Esophagus muscularis mucosa (tissue), 4 donors: ENCODE data around the gene ADAR. TPM values are rescaled to one million over a fixed set of nuclear protein-coding genes. Genes with fewer than 3 reads are reported as not detected.

Source experiments
- DNase-seq: peaks from one replicate; pipeline ENCODE4 v3.0.0-alpha.2; 2017; ENCODE audit errors: extremely low spot score
- H3K27ac ChIP-seq, 4 donors: fragments of 200-600 bp; sonication (generic); replicated peaks in 1 of 4; 1 replicate in 3 of 4; 2 replicates in 1 of 4; pipeline ENCODE4 v1.5.1; 2016 to 2019; ENCODE audit warnings: mild to moderate bottlenecking in 1 of 4
- H3K27me3 ChIP-seq, 4 donors: fragments of 200-600 bp; sonication (generic); one replicate each; pipeline versions ENCODE4 v1.5.1 to v1.6.0; 2016 to 2019
- H3K36me3 ChIP-seq, 4 donors: fragments of 200-600 bp; sonication (generic); one replicate each; pipeline ENCODE4 v1.5.1; 2016 to 2019
- H3K4me1 ChIP-seq, 4 donors: fragments of 200-600 bp; sonication (generic); one replicate each; pipeline ENCODE4 v1.5.1; 2016 to 2019
- H3K4me3 ChIP-seq, 4 donors: fragments of 200-600 bp; sonication (generic); 1 replicate in 2 of 4; 2 replicates in 2 of 4; pipeline ENCODE4 v1.5.1; 2016 to 2019; ENCODE audit warnings: mild to moderate bottlenecking in 4 of 4, moderate library complexity in 1 of 4
- H3K9me3 ChIP-seq, 4 donors: fragments of 200-600 bp; sonication (generic); 1 replicate in 3 of 4; 2 replicates in 1 of 4; pipeline ENCODE4 v1.5.1; 2016 to 2019
- CTCF ChIP-seq, 3 experiments: fragments of 200-600 bp in 2 of 3; fragments of 450-650 bp in 1 of 3; sonication (generic) in 2 of 3; IDR thresholded peaks; one replicate each; pipeline ENCODE4 v1.5.1; 2017 to 2019; ENCODE audit warnings: antibody characterized with exemption in 3 of 3, mild to moderate bottlenecking in 2 of 3, moderate library complexity in 1 of 3
- EP300 ChIP-seq: sonication (generic); formaldehyde crosslinking; IDR thresholded peaks from one replicate; pipeline ENCODE4 v1.6.1; 2017; ENCODE audit warnings: antibody characterized with exemption
- POLR2A ChIP-seq: fragments of 450-650 bp; IDR thresholded peaks from one replicate; pipeline ENCODE4 v1.6.1; 2017; ENCODE audit warnings: antibody characterized with exemption, moderate library complexity, mild to moderate bottlenecking, low read depth
- POLR2AphosphoS5 ChIP-seq, 2 donors: sonication (generic); formaldehyde crosslinking; IDR thresholded peaks; one replicate each; pipeline ENCODE4 v1.6.1; 2017; ENCODE audit warnings: antibody characterized with exemption in 2 of 2
- WGBS: methylation state at CpG from one replicate; pipeline ENCODE4 v1.1.5; 2018; 5-methylcytosine and 5-hydroxymethylcytosine counted together
- intact Hi-C: fragments of 100-400 bp; cut with DNase I; formaldehyde crosslinking; loops from one replicate; pipeline ENCODE4 v1.15.1; 2023
- total RNA-seq, 4 donors: library from RNA; depleted of rRNA; stranded (reverse); fragments of >200 nt; gene quantifications; one replicate each; pipeline versions ENCODE4 v1.1.0 to v1.2.1, GENCODE V29; 2016

The ADAR gene
- total RNA-seq, 4 donors from 2014 or later: 80.2 to 96.3 (median 87.1) TPM

- intact Hi-C loops: loop anchor here (2.0 kb wide), 1 partner anchor 66 kb away; no protein-coding TSS in a partner anchor
- Histone ChIP-seq H3K4me1 (peaks cover 0 to 14% (median 7%) of the 10 kb centered on the region in 4 donors), H3K27me3 (peaks cover 0 to 17% (median 0%) of the 10 kb centered on the region in 4 donors), H3K4me3 (no peak overlapping the region), H3K9me3 (no peaks in the 10 kb centered on the region), H3K36me3 (peaks cover 31 to 38% (median 36%) of the 10 kb centered on the region in 4 donors), H3K27ac (no peak overlapping the region)
- TF ChIP-seq POLR2AphosphoS5 (IDR thresholded peaks at IDR 0.05): no peak
- WGBS: 84% methylated on average over 11 of the region's 11 CpGs
- no peak for DNase-seq
Measured at GRCh38 chr1:154547105-154547732, 60.8 kb downstream of the ADAR start.

- no peak overlapping the region for H3K27ac ChIP-seq
- peaks cover 0 to 14% (median 7%) of the 10 kb centered on the region in 4 donors for H3K4me1 ChIP-seq
- 79% methylated on average over 13 of the region's 13 CpGs for WGBS
- intact Hi-C loops: loop anchor here (2.0 kb wide), 1 partner anchor 66 kb away; no protein-coding TSS in a partner anchor
- H3K4me3 ChIP-seq: no peak overlapping the region
- H3K36me3 ChIP-seq: peaks cover 24 to 31% (median 28%) of the 10 kb centered on the region in 4 donors
- TF ChIP-seq POLR2AphosphoS5 (IDR thresholded peaks at IDR 0.05) (no peak), EP300 (no peak), CTCF (IDR thresholded peaks at IDR 0.05) (peak; percentile 69 to 82 (median 81))
- DNase-seq: no peak
- H3K9me3 ChIP-seq: no peaks in the 10 kb centered on the region
- peaks cover 0 to 17% (median 0%) of the 10 kb centered on the region in 4 donors for H3K27me3 ChIP-seq
Measured at GRCh38 chr1:154546264-154547063, 61.5 kb downstream of the ADAR start.

- TF ChIP-seq POLR2A: no peak
- TF ChIP-seq POLR2AphosphoS5 (IDR thresholded peaks at IDR 0.05): no peak
- no peak for TF ChIP-seq EP300
- no peak for TF ChIP-seq CTCF (IDR thresholded peaks at IDR 0.05)
- DNase-seq: no peak
- no peaks in the 10 kb centered on the region for H3K9me3 ChIP-seq
- no peaks in the 10 kb centered on the region for H3K4me1 ChIP-seq
- WGBS: 70% methylated on average over 6 of the region's 6 CpGs
- peaks cover 0 to 17% (median 0%) of the 10 kb centered on the region in 4 donors for H3K27me3 ChIP-seq
- intact Hi-C loops: no loop called here
- no peak overlapping the region for H3K4me3 ChIP-seq
- no peaks in the 10 kb centered on the region for H3K36me3 ChIP-seq
- no peak overlapping the region for H3K27ac ChIP-seq
Measured at GRCh38 chr1:154541231-154541630, 66.8 kb downstream of the ADAR start.

- intact Hi-C loops: no loop called here
Measured at GRCh38 chr1:154539486-154540483, 68.2 kb downstream of the ADAR start.

More at GRCh38 chr1:154539486-154540483, 68.2 kb downstream of the ADAR start:
- DNase-seq: no peak
- peaks cover 0 to 17% (median 0%) of the 10 kb centered on the region in 4 donors for H3K27me3 ChIP-seq
- no peaks in the 10 kb centered on the region for H3K9me3 ChIP-seq
- no peak overlapping the region for H3K4me3 ChIP-seq
- H3K27ac ChIP-seq: no peak overlapping the region
- no peaks in the 10 kb centered on the region for H3K4me1 ChIP-seq
- TF ChIP-seq EP300 (no peak), POLR2A (no peak), POLR2AphosphoS5 (IDR thresholded peaks at IDR 0.05) (no peak), CTCF (IDR thresholded peaks at IDR 0.05) (no peak)
- 87% methylated on average over 9 of the region's 9 CpGs for WGBS
- H3K36me3 ChIP-seq: no peaks in the 10 kb centered on the region
